Measurements from ENCODE around the gene IKZF3.

Gene IKZF3

GRCh38 chr17:39793301-39793872, 70.7 kb downstream of the IKZF3 start:
- Histone ChIP-seq H3K4me2 (ENCODE audit: low read depth, low read length, poor library complexity, severe bottlenecking) (no peak overlapping the region), H3K27me3 (ENCODE audit: insufficient read depth, low read length, poor library complexity, severe bottlenecking) (peaks cover 5% of the 10 kb centered on the region), H3K4me1 (ENCODE audit: insufficient read depth, low read length, poor library complexity, severe bottlenecking) (peaks cover 8% of the 10 kb centered on the region), H4K20me1 (ENCODE audit: insufficient read depth, low read length, poor library complexity, severe bottlenecking) (no peaks in the 10 kb centered on the region), H3K9me2 (replicated peaks; ENCODE audit: low read depth, low read length) (no peaks in the 10 kb centered on the region), H3K79me2 (ENCODE audit: insufficient read depth, low read length) (no peaks in the 10 kb centered on the region), H2AFZ (ENCODE audit: low read length) (no peak overlapping the region), H3K4me3 (ENCODE audit: low read length, poor library complexity, severe bottlenecking) (no peak overlapping the region), H3K36me3 (ENCODE audit: insufficient read depth, low read length) (no peaks in the 10 kb centered on the region), H3K9me3 (ENCODE audit: insufficient read depth, low read depth, low read length) (no peaks in the 10 kb centered on the region), H3F3A (ENCODE audit: low read depth) (no peaks in the 10 kb centered on the region), H3K9ac (ENCODE audit: low read depth, low read length, poor library complexity, severe bottlenecking) (no peak overlapping the region)
- TF ChIP-seq CTCF (conservative IDR thresholded peaks at IDR 0.05; ENCODE audit: low read length) (no peak), EZH2phosphoT487 (IDR thresholded peaks at IDR 0.05; ENCODE audit: borderline replicate concordance) (no peak)

- H3F3A ChIP-seq (ENCODE audit: low read depth) = no peaks in the 10 kb centered on the region
- no peak for TF ChIP-seq CTCF (conservative IDR thresholded peaks at IDR 0.05; ENCODE audit: low read length)
- no peak for TF ChIP-seq EZH2phosphoT487 (IDR thresholded peaks at IDR 0.05; ENCODE audit: borderline replicate concordance)
- H3K4me2 ChIP-seq (ENCODE audit: low read depth, low read length, poor library complexity, severe bottlenecking) = no peak overlapping the region
- no peaks in the 10 kb centered on the region for H3K9me3 ChIP-seq (ENCODE audit: insufficient read depth, low read depth, low read length)
- H2AFZ ChIP-seq (ENCODE audit: low read length) = no peak overlapping the region
- peaks cover 5% of the 10 kb centered on the region for H3K27me3 ChIP-seq (ENCODE audit: insufficient read depth, low read length, poor library complexity, severe bottlenecking)
- no peaks in the 10 kb centered on the region for H3K79me2 ChIP-seq (ENCODE audit: insufficient read depth, low read length)
- no peak overlapping the region for H3K9ac ChIP-seq (ENCODE audit: low read depth, low read length, poor library complexity, severe bottlenecking)
- H3K9me2 ChIP-seq (replicated peaks; ENCODE audit: low read depth, low read length) = no peaks in the 10 kb centered on the region
- no peaks in the 10 kb centered on the region for H4K20me1 ChIP-seq (ENCODE audit: insufficient read depth, low read length, poor library complexity, severe bottlenecking)
- H3K4me1 ChIP-seq (ENCODE audit: insufficient read depth, low read length, poor library complexity, severe bottlenecking) = peaks cover 8% of the 10 kb centered on the region
- H3K4me3 ChIP-seq (ENCODE audit: low read length, poor library complexity, severe bottlenecking) = no peak overlapping the region
- no peaks in the 10 kb centered on the region for H3K36me3 ChIP-seq (ENCODE audit: insufficient read depth, low read length)
These were observed 71.4 kb downstream of the IKZF3 start for GRCh38 chr17:39792526-39793221.

- no peaks in the 10 kb centered on the region for H3K79me2 ChIP-seq (ENCODE audit: insufficient read depth, low read length)
- no peak overlapping the region for H3K4me3 ChIP-seq (ENCODE audit: low read length, poor library complexity, severe bottlenecking)
- TF ChIP-seq EZH2phosphoT487 (IDR thresholded peaks at IDR 0.05; ENCODE audit: borderline replicate concordance) (no peak), CTCF (conservative IDR thresholded peaks at IDR 0.05; ENCODE audit: low read length) (no peak)
- no peaks in the 10 kb centered on the region for H3F3A ChIP-seq (ENCODE audit: low read depth)
- peaks cover 11% of the 10 kb centered on the region for H3K27me3 ChIP-seq (ENCODE audit: insufficient read depth, low read length, poor library complexity, severe bottlenecking)
- H4K20me1 ChIP-seq (ENCODE audit: insufficient read depth, low read length, poor library complexity, severe bottlenecking) = no peaks in the 10 kb centered on the region
- H3K36me3 ChIP-seq (ENCODE audit: insufficient read depth, low read length) = no peaks in the 10 kb centered on the region
- no peaks in the 10 kb centered on the region for H3K9me3 ChIP-seq (ENCODE audit: insufficient read depth, low read depth, low read length)
- no peak overlapping the region for H3K9ac ChIP-seq (ENCODE audit: low read depth, low read length, poor library complexity, severe bottlenecking)
- peaks cover 8% of the 10 kb centered on the region for H3K4me1 ChIP-seq (ENCODE audit: insufficient read depth, low read length, poor library complexity, severe bottlenecking)
- H3K4me2 ChIP-seq (ENCODE audit: low read depth, low read length, poor library complexity, severe bottlenecking) = no peak overlapping the region
- no peak overlapping the region for H2AFZ ChIP-seq (ENCODE audit: low read length)
- H3K9me2 ChIP-seq (replicated peaks; ENCODE audit: low read depth, low read length) = no peaks in the 10 kb centered on the region
These were observed 72.8 kb downstream of the IKZF3 start for GRCh38 chr17:39791111-39791992.

All from Loucy (cell line).